COLO668 (cell line): ENCODE results near the gene CYTH3.
"Not testable (repeated sequence)": the region's sequence is repeated elsewhere in the genome, so short reads cannot be mapped to it uniquely, and the experiment has no call there.

Experiments
- DNase-seq: peaks from one replicate; lab custom pipeline; 2025; ENCODE audit not compliant: unreplicated experiment; lab: John Stamatoyannopoulos, UW

Gene CYTH3

GRCh38 chr7:6154542-6155404 is 117.7 kb downstream of the CYTH3 start:
- DNase-seq = no peak

- no peak for DNase-seq
These were observed 118.5 kb downstream of the CYTH3 start for GRCh38 chr7:6153646-6154541.

GRCh38 chr7:6151994-6152735 is 120.3 kb downstream of the CYTH3 start:
- no peak for DNase-seq

- not testable (repeated sequence) for DNase-seq
These were observed 120.9 kb downstream of the CYTH3 start for GRCh38 chr7:6151527-6151926.

GRCh38 chr7:6149996-6150395 is 122.4 kb downstream of the CYTH3 start:
- no peak for DNase-seq

- no peak for DNase-seq
These were observed 123.6 kb downstream of the CYTH3 start for GRCh38 chr7:6148724-6149360.

- DNase-seq = no peak
These were observed 124.8 kb downstream of the CYTH3 start for GRCh38 chr7:6147627-6148026.

- DNase-seq = no peak
These were observed 125.8 kb downstream of the CYTH3 start for GRCh38 chr7:6146666-6147065.

- DNase-seq = no peak
These were observed 128.4 kb downstream of the CYTH3 start for GRCh38 chr7:6143997-6144396.

GRCh38 chr7:6142871-6143380 is 129.5 kb downstream of the CYTH3 start:
- DNase-seq = no peak

- DNase-seq = no peak
These were observed 133.0 kb downstream of the CYTH3 start for GRCh38 chr7:6139189-6139996.

GRCh38 chr7:6136475-6136874 is 135.9 kb downstream of the CYTH3 start:
- no peak for DNase-seq

- DNase-seq = no peak
These were observed 139.2 kb downstream of the CYTH3 start for GRCh38 chr7:6133249-6133648.

GRCh38 chr7:6130007-6130587 is 142.3 kb downstream of the CYTH3 start:
- DNase-seq = no peak

- DNase-seq = no peak
These were observed 144.2 kb downstream of the CYTH3 start for GRCh38 chr7:6128205-6128604.

- DNase-seq = no peak
These were observed 145.3 kb downstream of the CYTH3 start for GRCh38 chr7:6127110-6127490.

- DNase-seq = no peak
These were observed 148.6 kb downstream of the CYTH3 start for GRCh38 chr7:6123843-6124242.

GRCh38 chr7:6121141-6121540 is 151.3 kb downstream of the CYTH3 start:
- no peak for DNase-seq

- no peak for DNase-seq
These were observed 154.9 kb downstream of the CYTH3 start for GRCh38 chr7:6117533-6117932.
